DOHH2 (cell line): ENCODE data around the gene CWC22.

Experiments used
- CTCF ChIP-seq: fragments of 200-600 bp; sonication (generic); IDR thresholded peaks from one replicate; pipeline ENCODE4 v1.5.1; 2014; ENCODE audit warnings: antibody characterized with exemption, mild to moderate bottlenecking, low read depth, low read length; ENCODE audit not compliant: poor library complexity, severe bottlenecking
- EZH2phosphoT487 ChIP-seq: fragments of 200-600 bp; sonication (generic); IDR thresholded peaks from 2 replicates; pipeline ENCODE4 v1.6.1; 2017; ENCODE audit warnings: borderline replicate concordance, mild to moderate bottlenecking, antibody characterized with exemption, low read length, moderate library complexity, mixed read lengths

DNA sequence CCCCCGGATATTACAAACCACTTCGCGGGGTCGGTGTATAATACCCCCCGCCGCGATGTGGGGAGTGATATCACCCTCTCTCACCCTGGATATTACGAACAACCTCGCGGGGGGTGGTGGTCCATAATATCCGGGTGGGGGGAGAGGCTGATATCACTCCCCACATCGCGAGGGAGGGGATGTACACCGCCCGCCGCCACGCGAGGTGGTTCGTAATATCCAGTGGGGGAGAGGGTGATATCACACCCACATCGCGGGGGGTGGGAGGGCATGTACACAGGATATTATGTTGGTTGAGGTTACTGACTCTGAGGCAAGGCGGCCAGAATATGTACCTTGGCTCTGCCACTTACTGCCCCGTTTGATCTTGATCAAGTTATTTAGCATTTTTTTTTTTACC lies 14.8 kb upstream of the CWC22 start:
- TF ChIP-seq CTCF (no peak), EZH2phosphoT487 (no peak)
